H1 (cell line): ENCODE results near the gene MAP4K5. TPM values are rescaled to one million over a fixed set of nuclear protein-coding genes. Genes with fewer than 3 reads are reported as not detected.

Experiments
- CTCF ChIA-PET: fragments of 300-600 bp; sonication (Branson Sonifier 250); formaldehyde crosslinking; loops from one replicate; lab custom pipeline; 2021; ENCODE audit not compliant: partially characterized antibody; lab: Charles Lee
- POLR2A ChIA-PET: fragments of 300-600 bp; sonication (Branson Sonifier 250); formaldehyde crosslinking; loops from one replicate; lab custom pipeline; 2021; ENCODE audit warnings: inconsistent platforms; ENCODE audit not compliant: partially characterized antibody; lab: Charles Lee
- DNase-seq, 2 experiments: peaks; one replicate each; pipeline versions ENCODE4 v3.0.0 to v3.0.0-alpha.2; 2010 to 2022; ENCODE audit warnings: low spot score in 2 of 2, low read depth in 1 of 2, mixed read lengths in 1 of 2
- FAIRE-seq: peaks from 2 replicates; lab custom pipeline; 2011; peaks lifted over from hg19 to GRCh38; lab: Jason Lieb, UNC
- H2AFZ ChIP-seq: 2 replicates; pipeline ENCODE4 v1.8.1; 2012; ENCODE audit warnings: low read length, inconsistent platforms
- H2AK5ac ChIP-seq: 2 replicates; pipeline ENCODE4 v1.6.1; 2013; ENCODE audit warnings: low read depth, low read length
- H2BK120ac ChIP-seq: replicated peaks from 2 replicates; pipeline ENCODE3; 2013; ENCODE audit warnings: low read depth, low read length, inconsistent platforms
- H2BK12ac ChIP-seq: 2 replicates; pipeline ENCODE4 v1.6.1; 2013; ENCODE audit warnings: low read depth, low read length
- H2BK15ac ChIP-seq: 2 replicates; pipeline ENCODE4 v1.6.1; 2013; ENCODE audit warnings: low read length
- H2BK20ac ChIP-seq: 2 replicates; pipeline ENCODE4 v1.6.1; 2013; ENCODE audit warnings: low read length
- H2BK5ac ChIP-seq: 2 replicates; pipeline ENCODE4 v1.6.1; 2013; ENCODE audit warnings: low read depth, low read length
- H3K14ac ChIP-seq: 2 replicates; pipeline ENCODE4 v1.6.1; 2013; ENCODE audit warnings: inconsistent platforms; ENCODE audit not compliant: insufficient read length
- H3K18ac ChIP-seq: 2 replicates; pipeline ENCODE4 v1.6.1; 2013; ENCODE audit warnings: low read length; ENCODE audit errors: extremely low read depth
- H3K23ac ChIP-seq: 2 replicates; pipeline ENCODE4 v1.6.1; 2013; ENCODE audit warnings: inconsistent platforms; ENCODE audit not compliant: insufficient read length
- H3K23me2 ChIP-seq: 2 replicates; pipeline ENCODE4 v1.6.1; 2013; ENCODE audit warnings: low read depth, low read length
- H3K27ac ChIP-seq: 2 replicates; pipeline ENCODE4 v1.6.1; 2011; ENCODE audit warnings: low read depth, low read length, inconsistent platforms
- H3K27me3 ChIP-seq, 4 experiments: replicated peaks in 1 of 4; 1 replicate in 1 of 4; 2 replicates in 3 of 4; pipeline versions ENCODE4 v1.6.1 to v1.8.1; 2011 to 2013; ENCODE audit warnings: low read length in 3 of 4, mild to moderate bottlenecking in 3 of 4, inconsistent platforms in 2 of 4, mixed read lengths in 2 of 4, moderate library complexity in 1 of 4; ENCODE audit not compliant: control insufficient read depth in 3 of 4, insufficient read depth in 3 of 4; ENCODE audit errors: extremely low read depth in 1 of 4
- H3K36me3 ChIP-seq, 4 experiments: 2 replicates each; pipeline versions ENCODE4 v1.6.1 to v1.8.1; 2011 to 2013; ENCODE audit warnings: mild to moderate bottlenecking in 4 of 4, low read length in 3 of 4, moderate library complexity in 2 of 4, control low read depth in 1 of 4, inconsistent platforms in 1 of 4; ENCODE audit not compliant: insufficient read depth in 4 of 4, control insufficient read depth in 2 of 4
- H3K4ac ChIP-seq: replicated peaks from 2 replicates; pipeline ENCODE3; 2013; ENCODE audit warnings: low read length, low read depth, mixed read lengths, inconsistent platforms; ENCODE audit not compliant: insufficient read length
- H3K4me1 ChIP-seq, 4 experiments: replicated peaks in 1 of 4; 1 replicate in 1 of 4; 2 replicates in 3 of 4; pipeline versions ENCODE4 v1.6.1 to v1.8.1; 2011 to 2013; ENCODE audit warnings: low read length in 3 of 4, inconsistent platforms in 2 of 4, mixed read lengths in 1 of 4; ENCODE audit not compliant: insufficient read depth in 4 of 4, control insufficient read depth in 3 of 4
- H3K4me2 ChIP-seq, 2 experiments: 2 replicates each; pipeline versions ENCODE4 v1.6.1 to v1.8.1; 2011 to 2013; ENCODE audit warnings: low read depth in 2 of 2, low read length in 2 of 2, control low read depth in 1 of 2, inconsistent platforms in 1 of 2, mild to moderate bottlenecking in 1 of 2; ENCODE audit not compliant: insufficient read depth in 1 of 2
- H3K4me3 ChIP-seq, 4 experiments: fragments of 200-600, 300-600 bp in 1 of 4; sonication (generic), shearing (Covaris generic), sonication (Bioruptor Twin) in 1 of 4; 2 replicates each; pipeline versions ENCODE4 v1.5.1 to v1.8.1; 2011 to 2016; ENCODE audit warnings: low read length in 4 of 4, low read depth in 3 of 4, control low read depth in 2 of 4, inconsistent platforms in 2 of 4, mild to moderate bottlenecking in 2 of 4, mixed read lengths in 1 of 4, moderate library complexity in 1 of 4; ENCODE audit not compliant: insufficient read depth in 2 of 4; ENCODE audit errors: extremely low read depth in 1 of 4
- H3K56ac ChIP-seq: replicated peaks from 2 replicates; pipeline ENCODE3; 2013; ENCODE audit warnings: low read depth, mild to moderate bottlenecking, mixed read lengths, low read length, inconsistent platforms; ENCODE audit not compliant: insufficient read length
- H3K79me1 ChIP-seq: 2 replicates; pipeline ENCODE4 v1.6.1; 2013; ENCODE audit warnings: low read depth, low read length, control low read depth
- H3K79me2 ChIP-seq, 2 experiments: 2 replicates each; pipeline versions ENCODE4 v1.6.1 to v1.8.1; 2012 to 2013; ENCODE audit warnings: low read length in 2 of 2, mild to moderate bottlenecking in 2 of 2, inconsistent platforms in 1 of 2; ENCODE audit not compliant: insufficient read depth in 2 of 2, control insufficient read depth in 1 of 2
- H3K9ac ChIP-seq, 4 experiments: replicated peaks in 1 of 4; 1 replicate in 1 of 4; 2 replicates in 3 of 4; pipeline versions ENCODE4 v1.6.1 to v1.8.1; 2011 to 2013; ENCODE audit warnings: low read depth in 3 of 4, low read length in 3 of 4, control low read depth in 2 of 4, mild to moderate bottlenecking in 2 of 4, moderate library complexity in 2 of 4, inconsistent platforms in 1 of 4; ENCODE audit errors: extremely low read depth in 1 of 4
- H3K9me3 ChIP-seq, 2 experiments: 2 replicates each; pipeline versions ENCODE4 v1.6.1 to v1.8.1; 2012 to 2013; ENCODE audit warnings: mild to moderate bottlenecking in 2 of 2, moderate library complexity in 2 of 2, control low read depth in 1 of 2, inconsistent platforms in 1 of 2, low read depth in 1 of 2, low read length in 1 of 2, mixed read lengths in 1 of 2; ENCODE audit not compliant: insufficient read depth in 2 of 2
- H4K20me1 ChIP-seq, 2 experiments: replicated peaks in 1 of 2; 2 replicates each; pipeline versions ENCODE3 to v1.8.1; 2011 to 2013; ENCODE audit warnings: inconsistent platforms in 2 of 2, low read length in 2 of 2, mild to moderate bottlenecking in 1 of 2; ENCODE audit not compliant: insufficient read depth in 2 of 2, control insufficient read depth in 1 of 2
- H4K5ac ChIP-seq: 2 replicates; pipeline ENCODE4 v1.6.1; 2013; ENCODE audit warnings: low read length, low read depth, mixed read lengths, inconsistent platforms; ENCODE audit not compliant: insufficient read length
- H4K8ac ChIP-seq: 2 replicates; pipeline ENCODE4 v1.8.0; 2013; ENCODE audit warnings: mild to moderate bottlenecking, moderate library complexity, low read length, inconsistent platforms; ENCODE audit not compliant: insufficient read depth; ENCODE audit errors: extremely low read depth
- H4K91ac ChIP-seq: replicated peaks from 2 replicates; pipeline ENCODE3; 2013; ENCODE audit warnings: low read length, mixed read lengths, inconsistent platforms; ENCODE audit not compliant: insufficient read length
- BRCA1 ChIP-seq: IDR thresholded peaks from 2 replicates; pipeline ENCODE4 v1.6.1; 2012; ENCODE audit warnings: low read depth, low read length, improper control_type of control experiment
- CBX8 ChIP-seq: fragments of 300-800, 300-1000 bp; sonication (generic); IDR thresholded peaks from 2 replicates; pipeline ENCODE4 v1.7.1; 2016; ENCODE audit warnings: low read depth, low read length, borderline replicate concordance
- FOSL1 ChIP-seq: IDR thresholded peaks from 2 replicates; pipeline ENCODE4 v1.6.1; 2011; ENCODE audit warnings: mild to moderate bottlenecking, low read depth, low read length, moderate library complexity; ENCODE audit not compliant: insufficient read depth
- JUN ChIP-seq: IDR thresholded peaks from 2 replicates; pipeline ENCODE4 v1.6.1; 2011; ENCODE audit warnings: low read depth, mild to moderate bottlenecking, improper control_type of control experiment, low read length
- MAFK ChIP-seq: IDR thresholded peaks from 2 replicates; pipeline ENCODE4 v1.6.1; 2012; ENCODE audit warnings: low read depth, mild to moderate bottlenecking, improper control_type of control experiment, low read length
- POU5F1 ChIP-seq: IDR thresholded peaks from 2 replicates; pipeline ENCODE4 v1.6.1; 2011; ENCODE audit warnings: low read depth, mild to moderate bottlenecking, low read length, moderate library complexity
- RAD21 ChIP-seq, 2 experiments: IDR thresholded peaks in 1 of 2; conservative IDR thresholded peaks in 1 of 2; 2 replicates each; pipeline ENCODE4 v1.6.1; 2011; ENCODE audit warnings: low read depth in 2 of 2, low read length in 2 of 2, improper control_type of control experiment in 1 of 2, inconsistent platforms in 1 of 2, mild to moderate bottlenecking in 1 of 2, moderate library complexity in 1 of 2
- WGBS, 2 experiments: shearing (Covaris generic) in 1 of 2; methylation state at CpG; one replicate each; pipeline versions ENCODE4 v1.1.6 to v1.1.7; 2013 to 2015; ENCODE audit warnings: low lambda C conversion rate in 2 of 2, mixed read lengths in 2 of 2, inconsistent platforms in 1 of 2, low coverage in 1 of 2, missing lambda C conversion rate in 1 of 2; ENCODE audit not compliant: insufficient replicate concordance in 2 of 2, insufficient coverage in 1 of 2, insufficient read length in 1 of 2; ENCODE audit errors: extremely low coverage in 1 of 2, missing lambda C conversion rate in 1 of 2; 5-methylcytosine and 5-hydroxymethylcytosine counted together
- polyA plus RNA-seq, 7 experiments: library from polyadenylated mRNA; depleted of rRNA in 3 of 7; stranded (reverse) in 5 of 7; unstranded in 2 of 7; fragments of >200 nt in 5 of 7; fragments of 200-250 nt in 2 of 7; gene quantifications; 1 replicate in 5 of 7; 2 replicates in 1 of 7; 4 replicates in 1 of 7; pipeline versions ENCODE4 v1.2.1 to v1.2.3, GENCODE V29; 2011 to 2013; ENCODE audit warnings: missing spikeins in 2 of 7, mixed read lengths in 2 of 7
- total RNA-seq: library from RNA; stranded (reverse); fragmentation: NEBNext Ultra II Directional; extraction: Animal tissue kit (Norgen Biotek cat#: 25700); gene quantifications from 2 replicates; pipeline ENCODE4 v1.2.1, GENCODE V29; 2021
- TF ChIP-seq, protein P1 (sequence below): IDR thresholded peaks from 2 replicates; pipeline ENCODE4 v1.6.1; 2012; ENCODE audit warnings: inconsistent platforms

MAP4K5 gene
- total and polyA plus RNA-seq, 2 of the 8 experiments (the other 6 are each of a cell fraction or from before 2014, with no cell fraction given): 7.6 to 34.5 TPM

DNA sequence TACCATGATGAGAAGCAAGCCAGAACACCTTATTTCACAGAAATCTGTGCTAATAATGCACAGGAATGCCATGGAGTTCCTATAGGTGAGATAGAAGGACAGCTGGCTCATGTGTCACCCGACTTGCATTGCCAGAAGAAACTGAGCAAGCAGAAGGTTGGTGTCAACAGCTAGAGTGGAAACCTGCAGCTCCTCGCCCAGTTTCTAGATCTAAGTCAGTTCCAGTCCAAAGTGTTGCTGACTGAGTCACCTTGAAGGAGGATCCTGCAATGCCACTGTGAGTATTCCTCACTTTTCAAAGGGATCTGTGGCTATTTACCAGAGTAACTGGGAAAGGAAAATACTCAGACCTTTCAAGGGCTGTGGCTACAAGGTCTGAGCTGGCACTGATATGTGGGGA lies 152.8 kb downstream of the MAP4K5 start:
- POLR2A ChIA-PET: no interaction called here
- no peak overlapping the region for H2AFZ ChIP-seq
- H3K23ac ChIP-seq: no peak overlapping the region
- H2BK120ac ChIP-seq: no peak overlapping the region
- H3K18ac ChIP-seq: no peak overlapping the region
- no peak overlapping the region for H2BK12ac ChIP-seq
- H2BK15ac ChIP-seq: no peak overlapping the region
- H3K27ac ChIP-seq: no peak overlapping the region
- no peaks in the 10 kb centered on the region for H3K27me3 ChIP-seq
- no peak overlapping the region for H3K14ac ChIP-seq
- no peak overlapping the region for H4K8ac ChIP-seq
- H3K9me3 ChIP-seq: no peaks in the 10 kb centered on the region
- no peak overlapping the region for H4K91ac ChIP-seq
- no peaks in the 10 kb centered on the region for H3K79me2 ChIP-seq
- H4K5ac ChIP-seq: no peak overlapping the region
- no peak overlapping the region for H3K9ac ChIP-seq
- no peak overlapping the region for H2AK5ac ChIP-seq
- no peaks in the 10 kb centered on the region for H3K23me2 ChIP-seq
- H3K36me3 ChIP-seq: no peaks in the 10 kb centered on the region
- no peak overlapping the region for H2BK20ac ChIP-seq
- FAIRE-seq (no peak), DNase-seq (no peak)
- TF ChIP-seq POU5F1 (no peak), RAD21 (IDR thresholded peaks at IDR 0.05 in 1 of 2, conservative IDR thresholded peaks at IDR 0.05 in 1 of 2; ENCODE audit: low read depth in 2 of 2, low read length in 2 of 2) (no peak), MAFK (no peak), FOSL1 (no peak), BRCA1 (no peak), CBX8 (no peak), JUN (no peak)
- TF ChIP-seq, protein P1, sequence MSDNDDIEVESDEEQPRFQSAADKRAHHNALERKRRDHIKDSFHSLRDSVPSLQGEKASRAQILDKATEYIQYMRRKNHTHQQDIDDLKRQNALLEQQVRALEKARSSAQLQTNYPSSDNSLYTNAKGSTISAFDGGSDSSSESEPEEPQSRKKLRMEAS: no peak
- H3K56ac ChIP-seq: no peak overlapping the region
- no peak overlapping the region for H3K4ac ChIP-seq
- no peaks in the 10 kb centered on the region for H3K79me1 ChIP-seq
- 75% methylated on average over 2 of the region's 2 CpGs; no CpG with 5 or more reads in 1 of the 2 experiments for WGBS, 2 experiments
- H3K4me2 ChIP-seq: no peak overlapping the region
- H3K4me1 ChIP-seq: no peaks in the 10 kb centered on the region
- CTCF ChIA-PET: interaction anchor here (1.3 kb wide), 1 partner anchor 13 kb away, joined by 4 read pairs; no protein-coding TSS in a partner anchor
- no peaks in the 10 kb centered on the region for H4K20me1 ChIP-seq
- no peak overlapping the region for H2BK5ac ChIP-seq
- no peak overlapping the region for H3K4me3 ChIP-seq
